Small intestine (tissue), 7 donors: ENCODE measurements around the gene CYSRT1. TPM values are rescaled to one million over a fixed set of nuclear protein-coding genes. Genes with fewer than 3 reads are reported as not detected.
A peak's percentile ranks its signal among the peaks of the same experiment; 100 is the strongest.

Experiments used
- DNase-seq, 2 donors: peaks; one replicate each; pipeline versions ENCODE4 v3.0.0 to v3.0.0-alpha.2; 2013
- FAIRE-seq: peaks from 2 replicates; lab custom pipeline; 2012; peaks lifted over from hg19 to GRCh38; lab: Jason Lieb, UNC
- H3K27ac ChIP-seq, 3 donors: one replicate each; pipeline ENCODE4 v1.5.1; 2013; ENCODE audit warnings: low read length in 2 of 3, mild to moderate bottlenecking in 2 of 3, control low read depth in 1 of 3, inconsistent platforms in 1 of 3, low read depth in 1 of 3, moderate library complexity in 1 of 3
- H3K27me3 ChIP-seq, 3 donors: one replicate each; pipeline ENCODE4 v1.6.1; 2013; ENCODE audit warnings: low read length in 3 of 3, inconsistent platforms in 1 of 3; ENCODE audit not compliant: control insufficient read depth in 3 of 3, insufficient read depth in 3 of 3
- H3K36me3 ChIP-seq, 3 donors: one replicate each; pipeline ENCODE4 v1.6.1; 2013; ENCODE audit warnings: low read length in 3 of 3, inconsistent platforms in 1 of 3, low read depth in 1 of 3, mild to moderate bottlenecking in 1 of 3, moderate library complexity in 1 of 3; ENCODE audit not compliant: control insufficient read depth in 3 of 3, insufficient read depth in 2 of 3
- H3K4me1 ChIP-seq, 3 donors: one replicate each; pipeline ENCODE4 v1.6.1; 2013; ENCODE audit warnings: low read length in 2 of 3, inconsistent platforms in 1 of 3, low read depth in 1 of 3, mild to moderate bottlenecking in 1 of 3, moderate library complexity in 1 of 3; ENCODE audit not compliant: control insufficient read depth in 3 of 3, insufficient read depth in 2 of 3
- H3K4me3 ChIP-seq, 3 donors: one replicate each; pipeline ENCODE4 v1.5.1; 2013; ENCODE audit warnings: low read length in 3 of 3, control low read depth in 1 of 3, inconsistent platforms in 1 of 3, low read depth in 1 of 3, mild to moderate bottlenecking in 1 of 3, moderate library complexity in 1 of 3
- H3K9me3 ChIP-seq, 2 donors: one replicate each; pipeline ENCODE4 v1.6.1; 2013; ENCODE audit warnings: low read depth in 1 of 2, low read length in 1 of 2; ENCODE audit not compliant: control insufficient read depth in 2 of 2, insufficient read depth in 1 of 2
- WGBS, 3 donors: extraction: QIAGEN DNeasy Blood & Tissue Kit; methylation state at CpG; one replicate each; pipeline ENCODE4 v1.1.7; 2013; 5-methylcytosine and 5-hydroxymethylcytosine counted together
- polyA plus RNA-seq, 4 donors: library from polyadenylated mRNA; stranded (reverse) in 3 of 4; unstranded in 1 of 4; fragments of 200-250 nt in 3 of 4; fragments of 120-200 nt in 1 of 4; gene quantifications; one replicate each; pipeline versions ENCODE4 v1.2.1 to v1.2.3, GENCODE V29; 2013
- donor health status: healthy with polysubstance abuse.
- donor health status: control.
- donor health status: control.
- donor health status: Bipolar disorder and iron deficiency.
- donor health status: healthy.

Gene CYSRT1
- polyA plus RNA-seq, 4 donors = 0.57 to 70.0 (median 1.5) TPM

GRCh38 chr9:137223078-137223970 lies 1.6 kb upstream of the CYSRT1 start:
- H3K9me3 ChIP-seq = no peaks in the 10 kb centered on the region
- no peaks in the 10 kb centered on the region for H3K27me3 ChIP-seq
- no peak for FAIRE-seq
- peak; percentile 98 to 99 for DNase-seq
- peak overlapping the region; percentile 90 to 93 (median 91) for H3K27ac ChIP-seq
- H3K36me3 ChIP-seq = peaks cover 0 to 21% (median 0%) of the 10 kb centered on the region in 3 donors
- 1% methylated on average over 49 to 63 of the region's 63 CpGs for WGBS, 3 donors
- H3K4me3 ChIP-seq = peak overlapping the region; percentile 60 to 84 (median 76)
- peaks cover 0 to 55% (median 0%) of the 10 kb centered on the region in 3 donors for H3K4me1 ChIP-seq

GRCh38 chr9:137225699-137226331 lies 841 bp downstream of the CYSRT1 start:
- Histone ChIP-seq H3K27me3 (no peaks in the 10 kb centered on the region), H3K4me1 (peaks cover 0 to 71% (median 8%) of the 10 kb centered on the region in 3 donors), H3K36me3 (peaks cover 0 to under 1% (median 0%) of the 10 kb centered on the region in 3 donors), H3K9me3 (no peaks in the 10 kb centered on the region), H3K27ac (peak overlapping the region in 1 of 3 donors; percentile 69), H3K4me3 (peak overlapping the region in 1 of 3 donors; percentile 11)
- DNase-seq = peak in 1 of 2 donors; percentile 35
- FAIRE-seq = no peak
- WGBS, 3 donors = 83 to 86% (median 83%) methylated on average over 19 to 21 of the region's 21 CpGs

- Histone ChIP-seq H3K4me1 (peaks cover 0 to 78% (median 11%) of the 10 kb centered on the region in 3 donors), H3K27ac (peak overlapping the region in 1 of 3 donors; percentile 69), H3K9me3 (no peaks in the 10 kb centered on the region), H3K36me3 (peaks cover 0 to 6% (median 0%) of the 10 kb centered on the region in 3 donors), H3K4me3 (no peak overlapping the region), H3K27me3 (no peaks in the 10 kb centered on the region)
- WGBS, 3 donors = 60 to 71% (median 65%) methylated on average over 16 to 18 of the region's 18 CpGs
- FAIRE-seq = no peak
- peak in 1 of 2 donors; percentile 55 for DNase-seq
These were observed 1.5 kb downstream of the CYSRT1 start for GRCh38 chr9:137226338-137227053.

- peak within 1 kb of the TSS in 1 of 3 donors; percentile 16 for H3K4me3 ChIP-seq
- 10 to 35% (median 15%) methylated on average over 25 of the region's 25 CpGs for WGBS, 3 donors
- peak; percentile 87 to 89 for DNase-seq
- no peaks in the 10 kb centered on the region for H3K9me3 ChIP-seq
- H3K27me3 ChIP-seq = no peaks in the 10 kb centered on the region
- peak within 1 kb of the TSS in 1 of 3 donors; percentile 95 for H3K27ac ChIP-seq
- no peak for FAIRE-seq
- peaks cover 0 to 86% (median 11%) of the 10 kb centered on the region in 3 donors for H3K4me1 ChIP-seq
- peaks cover 0 to 14% (median 0%) of the 10 kb centered on the region in 3 donors for H3K36me3 ChIP-seq
These were observed 2.3 kb downstream of the CYSRT1 start, which contains the start of gene RNF224 for GRCh38 chr9:137227054-137227852. TSS of gene RNF224 (plus strand) at chr9:137227502. CDS start at chr9:137228336, 834 bp downstream.

- WGBS, 3 donors = 11 to 37% (median 24%) methylated on average over 12 to 18 of the region's 18 CpGs
- Histone ChIP-seq H3K4me1 (peaks cover 0 to 84% (median 11%) of the 10 kb centered on the region in 3 donors), H3K27me3 (no peaks in the 10 kb centered on the region), H3K36me3 (peaks cover 0 to 21% (median 0%) of the 10 kb centered on the region in 3 donors), H3K4me3 (peak overlapping the region in 1 of 3 donors; percentile 16), H3K9me3 (no peaks in the 10 kb centered on the region), H3K27ac (peak overlapping the region in 1 of 3 donors; percentile 95)
- FAIRE-seq = no peak
- DNase-seq = no peak
These were observed 3.0 kb downstream of the CYSRT1 start for GRCh38 chr9:137227853-137228505.

- FAIRE-seq (no peak), DNase-seq (peak in 1 of 2 donors; percentile 39)
- WGBS, 3 donors = 32 to 57% (median 36%) methylated on average over 16 to 29 of the region's 29 CpGs
- H3K36me3 ChIP-seq = peaks cover 0 to 27% (median 0%) of the 10 kb centered on the region in 3 donors
- H3K9me3 ChIP-seq = no peaks in the 10 kb centered on the region
- peak overlapping the region in 1 of 3 donors; percentile 16 for H3K4me3 ChIP-seq
- H3K4me1 ChIP-seq = peaks cover 0 to 88% (median 11%) of the 10 kb centered on the region in 3 donors
- H3K27me3 ChIP-seq = no peaks in the 10 kb centered on the region
- peak overlapping the region in 1 of 3 donors; percentile 95 for H3K27ac ChIP-seq
These were observed 3.6 kb downstream of the CYSRT1 start for GRCh38 chr9:137228506-137228967.
